IMR-90 (cell line): ENCODE results near the gene CLIC4. TPM values are rescaled to one million over a fixed set of nuclear protein-coding genes. Genes with fewer than 3 reads are reported as not detected.

Experiments
- ATAC-seq: fragments of 200-7000 bp; cut with Tn5 transposase; 2 replicates; pipeline ENCODE4 v1.9.1; 2020; ENCODE audit warnings: low read depth, mild to moderate bottlenecking, moderate library complexity
- BruUV-seq: library from RNA; stranded (reverse); fragments of 400-500 nt; replicated peaks from 2 replicates; lab custom pipeline; 2021; lab: Mats Ljungman, UMichigan
- CTCF ChIA-PET: fragments of 300-600 bp; formaldehyde crosslinking; extraction: SDS; loops from one replicate; lab custom pipeline; 2021; ENCODE audit warnings: antibody characterized with exemption; lab: Yijun Ruan, JAX
- POLR2A ChIA-PET: fragments of 300-600 bp; sonication (Branson Sonifier 250); formaldehyde crosslinking; loops from one replicate; lab custom pipeline; 2022; ENCODE audit warnings: antibody characterized with exemption; ENCODE audit not compliant: unreplicated experiment; lab: Charles Lee
- DNase-seq: peaks from one replicate; pipeline ENCODE4 v3.0.0; 2013
- H2AFZ ChIP-seq: replicated peaks from 2 replicates; pipeline ENCODE3; 2013; ENCODE audit warnings: low read length, mild to moderate bottlenecking; ENCODE audit not compliant: poor library complexity
- H2AK5ac ChIP-seq: 2 replicates; pipeline ENCODE4 v1.6.1; 2013; ENCODE audit warnings: low read depth, low read length, inconsistent platforms
- H2AK9ac ChIP-seq: replicated peaks from 2 replicates; pipeline ENCODE3; 2013; ENCODE audit warnings: mild to moderate bottlenecking, low read depth, low read length, moderate library complexity; ENCODE audit not compliant: poor library complexity
- H2BK120ac ChIP-seq: 2 replicates; pipeline ENCODE4 v1.6.1; 2013; ENCODE audit warnings: low read depth, low read length, inconsistent platforms
- H2BK15ac ChIP-seq: 3 replicates; pipeline ENCODE4 v1.6.1; 2013; ENCODE audit warnings: low read depth, low read length, inconsistent platforms
- H2BK20ac ChIP-seq: 2 replicates; pipeline ENCODE4 v1.6.1; 2013; ENCODE audit warnings: low read depth, mild to moderate bottlenecking, inconsistent platforms, low read length, moderate library complexity
- H2BK5ac ChIP-seq: 2 replicates; pipeline ENCODE4 v1.6.1; 2013; ENCODE audit warnings: mild to moderate bottlenecking, low read depth, low read length, inconsistent platforms; ENCODE audit not compliant: poor library complexity, severe bottlenecking
- H3K14ac ChIP-seq: replicated peaks from 2 replicates; pipeline ENCODE4 v1.6.1; 2013; ENCODE audit warnings: low read depth, low read length, inconsistent platforms
- H3K18ac ChIP-seq: 2 replicates; pipeline ENCODE4 v1.6.1; 2013; ENCODE audit warnings: low read depth, low read length, control low read depth
- H3K23ac ChIP-seq: 2 replicates; pipeline ENCODE4 v1.6.1; 2013; ENCODE audit warnings: low read depth, low read length, inconsistent platforms
- H3K27ac ChIP-seq: 2 replicates; pipeline ENCODE4 v1.5.1; 2013; ENCODE audit warnings: mild to moderate bottlenecking, control low read depth, low read length; ENCODE audit not compliant: insufficient read depth
- H3K27me3 ChIP-seq: 2 replicates; pipeline ENCODE4 v1.6.1; 2013; ENCODE audit warnings: low read length; ENCODE audit not compliant: control insufficient read depth, insufficient read depth
- H3K36me3 ChIP-seq: 2 replicates; pipeline ENCODE4 v1.6.1; 2013; ENCODE audit warnings: low read length, mixed read lengths; ENCODE audit not compliant: control insufficient read depth, insufficient read depth
- H3K4ac ChIP-seq: 2 replicates; pipeline ENCODE4 v1.6.1; 2013; ENCODE audit warnings: low read depth, low read length, inconsistent platforms
- H3K4me1 ChIP-seq: 2 replicates; pipeline ENCODE4 v1.6.1; 2013; ENCODE audit warnings: low read length, mixed read lengths; ENCODE audit not compliant: control insufficient read depth, insufficient read depth
- H3K4me2 ChIP-seq: 2 replicates; pipeline ENCODE4 v1.6.1; 2013; ENCODE audit warnings: low read depth, mild to moderate bottlenecking, control low read depth, low read length, moderate library complexity
- H3K4me3 ChIP-seq: 2 replicates; pipeline ENCODE4 v1.5.1; 2013; ENCODE audit warnings: low read depth, mild to moderate bottlenecking, control low read depth, low read length, moderate library complexity; ENCODE audit not compliant: insufficient read depth
- H3K56ac ChIP-seq: 2 replicates; pipeline ENCODE4 v1.6.1; 2013; ENCODE audit warnings: low read length, inconsistent platforms; ENCODE audit not compliant: insufficient read depth; ENCODE audit errors: extremely low read depth
- H3K79me1 ChIP-seq, 2 experiments: 2 replicates each; pipeline ENCODE4 v1.6.1; 2013; ENCODE audit warnings: low read length in 2 of 2, inconsistent platforms in 1 of 2, low read depth in 1 of 2
- H3K9ac ChIP-seq: 2 replicates; pipeline ENCODE4 v1.6.1; 2013; ENCODE audit warnings: low read depth, low read length, control low read depth
- H3K9me1 ChIP-seq: 2 replicates; pipeline ENCODE4 v1.6.1; 2013; ENCODE audit warnings: low read length, inconsistent platforms; ENCODE audit not compliant: insufficient read depth
- H3K9me3 ChIP-seq: 2 replicates; pipeline ENCODE4 v1.6.1; 2013; ENCODE audit warnings: low read length; ENCODE audit not compliant: control insufficient read depth, insufficient read depth
- H4K20me1 ChIP-seq: 2 replicates; pipeline ENCODE4 v1.6.1; 2013; ENCODE audit warnings: low read length, inconsistent platforms; ENCODE audit not compliant: insufficient read depth
- H4K5ac ChIP-seq: 2 replicates; pipeline ENCODE4 v1.6.1; 2013; ENCODE audit warnings: mild to moderate bottlenecking, low read depth, low read length, control low read depth
- H4K8ac ChIP-seq, 2 experiments: 2 replicates each; pipeline ENCODE4 v1.6.1; 2013; ENCODE audit warnings: low read depth in 2 of 2, low read length in 2 of 2, control low read depth in 1 of 2, inconsistent platforms in 1 of 2
- H4K91ac ChIP-seq: 2 replicates; pipeline ENCODE4 v1.6.1; 2013; ENCODE audit warnings: low read depth, low read length, inconsistent platforms; ENCODE audit not compliant: insufficient read depth
- BHLHE40 ChIP-seq: fragments of 150-350 bp; IDR thresholded peaks from 2 replicates; pipeline ENCODE4 v1.6.1; 2016; ENCODE audit warnings: mild to moderate bottlenecking, low read depth, low read length
- CEBPB ChIP-seq: IDR thresholded peaks from 2 replicates; pipeline ENCODE4 v1.6.1; 2012; ENCODE audit warnings: low read depth, low read length, improper control_type of control experiment
- CHD1 ChIP-seq: IDR thresholded peaks from 2 replicates; pipeline ENCODE4 v1.6.1; 2012; ENCODE audit warnings: low read depth, low read length, improper control_type of control experiment
- FOS ChIP-seq: fragments of 150-350 bp; IDR thresholded peaks from 2 replicates; pipeline ENCODE4 v1.6.1; 2016; ENCODE audit warnings: low read depth, low read length
- MAFK ChIP-seq: IDR thresholded peaks from 2 replicates; pipeline ENCODE4 v1.6.1; 2012; ENCODE audit warnings: low read depth, low read length, improper control_type of control experiment
- MAZ ChIP-seq: IDR thresholded peaks from 2 replicates; pipeline ENCODE4 v1.6.1; 2012; ENCODE audit warnings: low read depth, mild to moderate bottlenecking, low read length, improper control_type of control experiment, moderate library complexity, borderline replicate concordance
- MXI1 ChIP-seq: IDR thresholded peaks from 2 replicates; pipeline ENCODE4 v1.6.1; 2012; ENCODE audit warnings: low read depth, mild to moderate bottlenecking, low read length, moderate library complexity, borderline replicate concordance
- NFE2L2 ChIP-seq: fragments of 150-350 bp; IDR thresholded peaks from 2 replicates; pipeline ENCODE4 v1.6.1; 2016; ENCODE audit warnings: low read depth, mild to moderate bottlenecking, low read length
- POLR2A ChIP-seq: IDR thresholded peaks from 2 replicates; pipeline ENCODE4 v1.6.1; 2012; ENCODE audit warnings: mild to moderate bottlenecking, low read depth, low read length
- RAD21 ChIP-seq: IDR thresholded peaks from 2 replicates; pipeline ENCODE4 v1.6.1; 2012; ENCODE audit warnings: low read length, improper control_type of control experiment
- RCOR1 ChIP-seq: IDR thresholded peaks from 2 replicates; pipeline ENCODE4 v1.6.1; 2012; ENCODE audit warnings: mild to moderate bottlenecking, low read length, improper control_type of control experiment; ENCODE audit not compliant: insufficient replicate concordance
- RFX5 ChIP-seq: IDR thresholded peaks from 2 replicates; pipeline ENCODE4 v1.8.0; 2012; ENCODE audit warnings: low read depth, mild to moderate bottlenecking, low read length, moderate library complexity
- SMC3 ChIP-seq: fragments of 150-350 bp; IDR thresholded peaks from 2 replicates; pipeline ENCODE4 v1.6.1; 2016; ENCODE audit warnings: low read depth, mild to moderate bottlenecking, antibody characterized with exemption, low read length, moderate library complexity
- WGBS, 2 experiments: methylation state at CpG; one replicate each; pipeline versions ENCODE4 v1.1.5 to v1.1.7; 2013; ENCODE audit warnings: missing lambda C conversion rate in 2 of 2; ENCODE audit not compliant: insufficient read length in 1 of 2; ENCODE audit errors: extremely low coverage in 2 of 2; 5-methylcytosine and 5-hydroxymethylcytosine counted together
- dilution Hi-C: fragments of 300-500 bp; cut with HindIII; formaldehyde crosslinking; loops from one replicate; pipeline ENCODE4 v1.14.3; 2018; ENCODE audit warnings: low sequenced_read_pairs; ENCODE audit not compliant: unreplicated experiment
- in situ Hi-C: fragments of 300-500 bp; cut with MboI; formaldehyde crosslinking; loops from 3 replicates; pipeline ENCODE4 v1.14.3; 2019; ENCODE audit warnings: low sequenced_read_pairs, inconsistent platforms, mixed read lengths
- intact Hi-C: fragments of 100-400 bp; cut with micrococcal nuclease; formaldehyde crosslinking; loops from 2 replicates; pipeline ENCODE4 v1.10.0; 2022
- polyA plus RNA-seq, 3 experiments: library from polyadenylated mRNA; depleted of rRNA; stranded (reverse); fragments of >200 nt; gene quantifications; 2 replicates each; pipeline ENCODE4 v1.2.3, GENCODE V29; 2012; ENCODE audit warnings: low replicate concordance in 1 of 3
- total RNA-seq: library from RNA; depleted of rRNA; stranded (reverse); fragments of >200 nt; gene quantifications from 2 replicates; pipeline ENCODE4 v1.2.3, GENCODE V29; 2012
- TF ChIP-seq, protein P1 (sequence below): fragments of 150-350 bp; IDR thresholded peaks from 2 replicates; pipeline ENCODE4 v1.6.1; 2016; ENCODE audit warnings: low read depth, mild to moderate bottlenecking, low read length, moderate library complexity, borderline replicate concordance
- TF ChIP-seq, protein P2 (sequence below): conservative IDR thresholded peaks from 2 replicates; pipeline ENCODE4 v1.5.1; 2012; ENCODE audit warnings: mild to moderate bottlenecking, low read depth, low read length, improper control_type of control experiment
- TF ChIP-seq, protein P3 (sequence below): fragments of 150-350 bp; IDR thresholded peaks from 2 replicates; pipeline ENCODE4 v1.6.1; 2017; ENCODE audit warnings: mild to moderate bottlenecking, antibody characterized with exemption, low read length, low read depth

The CLIC4 gene
- total and polyA plus RNA-seq, 2 of the 4 experiments (the other 2 are of a cell fraction), result 242 to 392 TPM

DNA sequence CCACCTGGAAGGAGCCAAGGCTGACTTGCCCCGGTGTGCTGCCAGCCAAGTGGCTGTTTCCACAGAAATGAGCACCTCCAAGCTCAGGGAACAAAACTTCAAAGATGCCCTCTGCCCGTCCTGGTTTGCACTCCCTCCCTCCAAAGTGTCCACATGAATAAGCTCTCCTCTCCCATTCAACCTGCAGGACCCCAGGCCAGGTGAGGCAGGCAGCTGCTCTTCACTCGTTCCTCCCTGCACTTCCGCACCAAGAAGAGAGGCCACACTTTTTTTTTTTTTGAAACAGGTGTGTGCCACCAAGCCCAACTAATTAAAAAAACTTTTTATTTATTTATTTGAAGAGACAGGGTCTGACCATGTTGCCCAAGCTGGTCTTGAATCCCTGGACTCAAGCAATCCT lies 18.5 kb upstream of the CLIC4 start:
- POLR2A ChIA-PET, result no interaction called here
- intact Hi-C loops (no loop called here), dilution Hi-C loops (no loop called here), in situ Hi-C loops (no loop called here)
- peak overlapping the region; percentile 63 for H4K5ac ChIP-seq
- CTCF ChIA-PET, result interaction anchor here (0.6 kb wide), 1 partner anchor 36 kb away, joined by 3 read pairs; no protein-coding TSS in a partner anchor
- TF ChIP-seq, protein P1, sequence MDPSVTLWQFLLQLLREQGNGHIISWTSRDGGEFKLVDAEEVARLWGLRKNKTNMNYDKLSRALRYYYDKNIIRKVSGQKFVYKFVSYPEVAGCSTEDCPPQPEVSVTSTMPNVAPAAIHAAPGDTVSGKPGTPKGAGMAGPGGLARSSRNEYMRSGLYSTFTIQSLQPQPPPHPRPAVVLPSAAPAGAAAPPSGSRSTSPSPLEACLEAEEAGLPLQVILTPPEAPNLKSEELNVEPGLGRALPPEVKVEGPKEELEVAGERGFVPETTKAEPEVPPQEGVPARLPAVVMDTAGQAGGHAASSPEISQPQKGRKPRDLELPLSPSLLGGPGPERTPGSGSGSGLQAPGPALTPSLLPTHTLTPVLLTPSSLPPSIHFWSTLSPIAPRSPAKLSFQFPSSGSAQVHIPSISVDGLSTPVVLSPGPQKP, result no peak
- no peak for TF ChIP-seq MAFK
- TF ChIP-seq CEBPB, result no peak
- no peak for TF ChIP-seq RAD21
- TF ChIP-seq BHLHE40, result no peak
- TF ChIP-seq FOS, result no peak
- TF ChIP-seq, protein P2, sequence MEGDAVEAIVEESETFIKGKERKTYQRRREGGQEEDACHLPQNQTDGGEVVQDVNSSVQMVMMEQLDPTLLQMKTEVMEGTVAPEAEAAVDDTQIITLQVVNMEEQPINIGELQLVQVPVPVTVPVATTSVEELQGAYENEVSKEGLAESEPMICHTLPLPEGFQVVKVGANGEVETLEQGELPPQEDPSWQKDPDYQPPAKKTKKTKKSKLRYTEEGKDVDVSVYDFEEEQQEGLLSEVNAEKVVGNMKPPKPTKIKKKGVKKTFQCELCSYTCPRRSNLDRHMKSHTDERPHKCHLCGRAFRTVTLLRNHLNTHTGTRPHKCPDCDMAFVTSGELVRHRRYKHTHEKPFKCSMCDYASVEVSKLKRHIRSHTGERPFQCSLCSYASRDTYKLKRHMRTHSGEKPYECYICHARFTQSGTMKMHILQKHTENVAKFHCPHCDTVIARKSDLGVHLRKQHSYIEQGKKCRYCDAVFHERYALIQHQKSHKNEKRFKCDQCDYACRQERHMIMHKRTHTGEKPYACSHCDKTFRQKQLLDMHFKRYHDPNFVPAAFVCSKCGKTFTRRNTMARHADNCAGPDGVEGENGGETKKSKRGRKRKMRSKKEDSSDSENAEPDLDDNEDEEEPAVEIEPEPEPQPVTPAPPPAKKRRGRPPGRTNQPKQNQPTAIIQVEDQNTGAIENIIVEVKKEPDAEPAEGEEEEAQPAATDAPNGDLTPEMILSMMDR, result no peak
- no peak for TF ChIP-seq POLR2A
- no peak for TF ChIP-seq RCOR1
- TF ChIP-seq CHD1, result no peak
- TF ChIP-seq, protein P3, sequence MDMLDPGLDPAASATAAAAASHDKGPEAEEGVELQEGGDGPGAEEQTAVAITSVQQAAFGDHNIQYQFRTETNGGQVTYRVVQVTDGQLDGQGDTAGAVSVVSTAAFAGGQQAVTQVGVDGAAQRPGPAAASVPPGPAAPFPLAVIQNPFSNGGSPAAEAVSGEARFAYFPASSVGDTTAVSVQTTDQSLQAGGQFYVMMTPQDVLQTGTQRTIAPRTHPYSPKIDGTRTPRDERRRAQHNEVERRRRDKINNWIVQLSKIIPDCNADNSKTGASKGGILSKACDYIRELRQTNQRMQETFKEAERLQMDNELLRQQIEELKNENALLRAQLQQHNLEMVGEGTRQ, result no peak
- TF ChIP-seq MXI1, result no peak
- TF ChIP-seq MAZ, result no peak
- no peak for TF ChIP-seq SMC3
- no peak for TF ChIP-seq RFX5
- no peak for TF ChIP-seq NFE2L2
- peak overlapping the region; percentile 96; the same call in 1 of the 2 replicates for H3K14ac ChIP-seq
- H3K4me2 ChIP-seq, result no peak overlapping the region; the same call in 1 of the 2 replicates
- peak overlapping the region; percentile 95 for H2BK120ac ChIP-seq
- H2BK20ac ChIP-seq, result peak overlapping the region; percentile 94
- WGBS, 2 experiments, result 100% methylated on average over 1 of the region's 4 CpGs; no CpG with 5 or more reads in 1 of the 2 experiments
- no peak for DNase-seq
- H3K36me3 ChIP-seq, result no peaks in the 10 kb centered on the region
- H2BK5ac ChIP-seq, result peak overlapping the region; percentile 92
- peak overlapping the region; percentile 95 for H2AK5ac ChIP-seq
- H2AK9ac ChIP-seq, result peak overlapping the region; percentile 97
- peak overlapping the region; percentile 90; the same call in 1 of the 2 replicates for H3K23ac ChIP-seq
- peaks cover 20% of the 10 kb centered on the region; the same call in 1 of the 2 replicates for H3K9me1 ChIP-seq
- peak overlapping the region; percentile 82 for H4K91ac ChIP-seq
- H3K79me1 ChIP-seq, result peaks cover 3 to 30% of the 10 kb centered on the region in 2 experiments; a peak in 3 of 4 replicates
- H3K18ac ChIP-seq, result peak overlapping the region; percentile 37
- peak overlapping the region; percentile 89; the same call in 1 of the 2 replicates for H3K27ac ChIP-seq
- H3K27me3 ChIP-seq, result no peaks in the 10 kb centered on the region
- peaks cover 26% of the 10 kb centered on the region for H3K4me1 ChIP-seq
- no peak overlapping the region for H3K9ac ChIP-seq
- no peaks in the 10 kb centered on the region for H4K20me1 ChIP-seq
- H2AFZ ChIP-seq, result peak overlapping the region; percentile 51
- peak overlapping the region; percentile 97 for H3K4ac ChIP-seq
- peak overlapping the region; percentile 98; the same call in 2 of the 3 replicates for H2BK15ac ChIP-seq
- BruUV-seq, result no TSS peak
- no peak for ATAC-seq
- no peak overlapping the region for H3K4me3 ChIP-seq
- H3K9me3 ChIP-seq, result no peaks in the 10 kb centered on the region
- H4K8ac ChIP-seq, result peak overlapping the region; percentile 70 to 96; a peak in 3 of 4 replicates
- no peak overlapping the region for H3K56ac ChIP-seq
